KMS-11 (cell line): ENCODE measurements around the gene CETN2.

ENCODE experiments used
- H2AFZ ChIP-seq: fragments of 200-600 bp; sonication (generic); 2 replicates; pipeline ENCODE4 v1.6.1; 2016; ENCODE audit warnings: antibody characterized with exemption, mixed run types, low read depth
- H3K27ac ChIP-seq: fragments of 200-600 bp; sonication (generic); 2 replicates; pipeline ENCODE4 v1.6.1; 2016; ENCODE audit warnings: mild to moderate bottlenecking, mixed run types
- H3K27me3 ChIP-seq: fragments of 200-600 bp; sonication (generic); 2 replicates; pipeline ENCODE4 v1.6.1; 2017; ENCODE audit warnings: mild to moderate bottlenecking, low read depth, mixed run types, moderate library complexity; ENCODE audit not compliant: insufficient read depth
- H3K36me3 ChIP-seq: fragments of 200-600 bp; sonication (generic); 2 replicates; pipeline ENCODE4 v1.6.1; 2017; ENCODE audit warnings: mild to moderate bottlenecking, mixed run types; ENCODE audit not compliant: insufficient read depth
- H3K4me1 ChIP-seq: fragments of 200-600 bp; sonication (generic); 2 replicates; pipeline ENCODE4 v1.6.1; 2016; ENCODE audit warnings: mild to moderate bottlenecking, low read depth, mixed run types; ENCODE audit not compliant: poor library complexity, severe bottlenecking
- H3K4me2 ChIP-seq: fragments of 200-600 bp; sonication (generic); 2 replicates; pipeline ENCODE4 v1.7.0; 2016; ENCODE audit warnings: mild to moderate bottlenecking, mixed run types
- H3K4me3 ChIP-seq: fragments of 200-600 bp; sonication (generic); IDR thresholded peaks from 2 replicates; pipeline ENCODE4 v1.6.1; 2017; ENCODE audit warnings: low read depth, low read length, mixed read lengths; ENCODE audit not compliant: insufficient read depth
- H3K79me2 ChIP-seq: fragments of 200-600 bp; sonication (generic); 2 replicates; pipeline ENCODE4 v1.6.1; 2016; ENCODE audit warnings: low read depth, mixed run types; ENCODE audit not compliant: insufficient read depth
- H3K9ac ChIP-seq: fragments of 200-600 bp; sonication (generic); 2 replicates; pipeline ENCODE4 v1.6.1; 2016; ENCODE audit warnings: mild to moderate bottlenecking, mixed run types
- H4K20me1 ChIP-seq: fragments of 200-600 bp; sonication (generic); 2 replicates; pipeline ENCODE4 v1.6.1; 2016; ENCODE audit warnings: mild to moderate bottlenecking, mixed run types; ENCODE audit not compliant: insufficient read depth
- TF ChIP-seq, protein P1 (sequence below): fragments of 200-600 bp; sonication (generic); conservative IDR thresholded peaks from 2 replicates; pipeline ENCODE4 v1.6.1; 2017; ENCODE audit warnings: low read depth, mild to moderate bottlenecking, antibody characterized with exemption, low read length, moderate library complexity, mixed read lengths

Gene CETN2

DNA sequence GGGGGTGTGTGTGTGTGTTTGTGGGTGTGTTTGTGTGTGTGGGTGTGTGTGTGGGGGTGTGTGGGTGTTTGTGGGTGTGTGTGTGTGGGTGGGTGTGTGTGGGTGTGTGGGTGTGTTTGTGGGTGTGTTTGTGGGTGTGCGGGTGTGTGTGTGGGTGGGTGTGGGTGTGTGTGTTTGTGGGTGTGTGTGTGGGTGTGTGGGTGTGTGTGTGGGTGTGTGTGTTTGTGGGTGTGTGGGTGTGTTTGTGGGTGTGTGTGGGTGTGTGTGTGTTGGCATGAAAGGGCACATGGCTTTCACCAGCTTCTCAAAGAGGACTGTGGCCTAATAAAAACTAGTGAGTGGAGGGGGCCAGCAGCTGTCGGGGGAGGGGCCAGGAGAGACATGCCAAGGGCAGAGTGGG lies 42.0 kb upstream of the CETN2 start:
- Histone ChIP-seq H3K79me2 (no peaks in the 10 kb centered on the region), H3K9ac (no peak overlapping the region), H4K20me1 (no peaks in the 10 kb centered on the region), H3K4me3 (no peak overlapping the region), H3K27me3 (no peaks in the 10 kb centered on the region), H3K27ac (no peak overlapping the region), H3K36me3 (no peaks in the 10 kb centered on the region), H2AFZ (no peak overlapping the region), H3K4me2 (no peak overlapping the region), H3K4me1 (no peaks in the 10 kb centered on the region)
- TF ChIP-seq, protein P1, sequence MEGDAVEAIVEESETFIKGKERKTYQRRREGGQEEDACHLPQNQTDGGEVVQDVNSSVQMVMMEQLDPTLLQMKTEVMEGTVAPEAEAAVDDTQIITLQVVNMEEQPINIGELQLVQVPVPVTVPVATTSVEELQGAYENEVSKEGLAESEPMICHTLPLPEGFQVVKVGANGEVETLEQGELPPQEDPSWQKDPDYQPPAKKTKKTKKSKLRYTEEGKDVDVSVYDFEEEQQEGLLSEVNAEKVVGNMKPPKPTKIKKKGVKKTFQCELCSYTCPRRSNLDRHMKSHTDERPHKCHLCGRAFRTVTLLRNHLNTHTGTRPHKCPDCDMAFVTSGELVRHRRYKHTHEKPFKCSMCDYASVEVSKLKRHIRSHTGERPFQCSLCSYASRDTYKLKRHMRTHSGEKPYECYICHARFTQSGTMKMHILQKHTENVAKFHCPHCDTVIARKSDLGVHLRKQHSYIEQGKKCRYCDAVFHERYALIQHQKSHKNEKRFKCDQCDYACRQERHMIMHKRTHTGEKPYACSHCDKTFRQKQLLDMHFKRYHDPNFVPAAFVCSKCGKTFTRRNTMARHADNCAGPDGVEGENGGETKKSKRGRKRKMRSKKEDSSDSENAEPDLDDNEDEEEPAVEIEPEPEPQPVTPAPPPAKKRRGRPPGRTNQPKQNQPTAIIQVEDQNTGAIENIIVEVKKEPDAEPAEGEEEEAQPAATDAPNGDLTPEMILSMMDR: no peak

DNA sequence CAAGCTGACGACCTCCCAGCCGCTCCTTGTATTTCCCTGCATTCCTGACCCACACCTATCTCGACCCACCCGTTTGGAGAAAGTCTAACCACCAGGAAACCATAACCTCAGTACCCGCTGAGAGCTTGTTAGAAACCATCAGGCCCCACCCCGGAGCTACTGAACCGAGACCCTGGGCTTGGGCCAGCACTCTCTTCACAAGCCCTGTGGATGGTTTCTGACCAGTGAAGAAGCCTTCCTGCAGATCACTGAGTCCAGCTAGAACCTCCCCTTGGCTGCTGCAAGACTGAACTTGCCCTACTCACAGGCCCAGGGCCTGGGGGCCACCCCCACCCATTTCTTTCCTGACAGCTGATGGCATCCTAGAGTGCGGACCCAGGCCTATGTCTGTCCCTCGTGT lies 40.7 kb upstream of the CETN2 start:
- Histone ChIP-seq H2AFZ (no peak overlapping the region), H3K27ac (no peak overlapping the region), H3K4me2 (no peak overlapping the region), H3K79me2 (no peaks in the 10 kb centered on the region), H4K20me1 (no peaks in the 10 kb centered on the region), H3K4me1 (no peaks in the 10 kb centered on the region), H3K27me3 (no peaks in the 10 kb centered on the region), H3K9ac (no peak overlapping the region), H3K4me3 (no peak overlapping the region), H3K36me3 (no peaks in the 10 kb centered on the region)
- TF ChIP-seq, protein P1: no peak

DNA sequence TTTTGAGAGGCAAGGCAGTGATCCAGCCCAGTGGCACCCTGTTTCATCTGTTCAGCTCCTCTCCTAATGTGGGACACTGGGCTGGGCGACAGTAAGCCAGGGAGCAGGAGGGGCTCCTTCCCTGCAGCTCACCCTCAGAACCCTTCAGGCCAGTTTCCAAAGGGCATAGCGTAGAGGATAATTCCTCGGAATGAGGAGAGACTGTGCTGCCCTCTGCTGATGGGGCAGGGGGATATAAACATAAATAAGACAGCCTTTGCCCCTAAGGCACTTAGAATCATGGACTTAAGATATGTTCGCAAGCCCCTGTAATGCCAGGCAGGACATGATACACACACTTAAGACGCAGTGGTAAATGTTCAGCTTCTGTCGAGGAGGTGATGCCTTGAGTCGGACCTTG lies 39.4 kb upstream of the CETN2 start:
- Histone ChIP-seq H3K9ac (no peak overlapping the region), H4K20me1 (no peaks in the 10 kb centered on the region), H3K4me2 (no peak overlapping the region), H2AFZ (no peak overlapping the region), H3K27me3 (no peaks in the 10 kb centered on the region), H3K4me3 (no peak overlapping the region), H3K27ac (no peak overlapping the region), H3K4me1 (no peaks in the 10 kb centered on the region), H3K79me2 (no peaks in the 10 kb centered on the region), H3K36me3 (no peaks in the 10 kb centered on the region)
- TF ChIP-seq, protein P1: no peak

DNA sequence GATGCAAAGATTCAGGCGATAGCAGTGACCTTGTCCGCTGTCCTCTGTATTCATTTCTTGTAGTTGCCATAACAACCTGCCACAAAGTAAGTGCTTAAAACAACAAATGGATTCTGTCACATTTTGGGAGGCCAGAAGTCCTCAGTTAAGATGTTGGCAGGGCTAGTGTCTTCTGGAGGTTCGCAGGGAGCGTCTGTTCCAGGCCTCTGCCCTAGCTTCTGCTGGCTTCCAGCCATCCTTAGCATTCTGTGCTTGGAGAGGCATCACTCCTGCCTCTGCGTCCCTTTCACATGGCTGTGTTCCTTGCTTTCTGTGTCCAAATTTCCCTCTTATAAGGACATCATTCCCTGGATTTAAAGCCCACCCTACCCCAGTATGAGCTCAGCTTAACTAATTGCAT lies 35.8 kb upstream of the CETN2 start:
- H4K20me1 ChIP-seq: no peaks in the 10 kb centered on the region
- no peak overlapping the region for H3K9ac ChIP-seq
- H3K4me3 ChIP-seq: no peak overlapping the region
- H2AFZ ChIP-seq: no peak overlapping the region
- TF ChIP-seq, protein P1: no peak
- H3K27me3 ChIP-seq: no peaks in the 10 kb centered on the region
- H3K36me3 ChIP-seq: no peaks in the 10 kb centered on the region
- H3K4me1 ChIP-seq: no peaks in the 10 kb centered on the region
- no peak overlapping the region for H3K4me2 ChIP-seq
- H3K27ac ChIP-seq: no peak overlapping the region
- no peaks in the 10 kb centered on the region for H3K79me2 ChIP-seq
